Measurements from ENCODE around the gene GLRX3. TPM values are rescaled to one million over a fixed set of nuclear protein-coding genes. Genes with fewer than 3 reads are reported as not detected.

GLRX3 gene
- total and polyA plus RNA-seq, 2 experiments from 2014 or later = 90.9 to 133 TPM

- in situ Hi-C loops (cut with MboI) = no loop called here
- WGBS, 2 experiments (ENCODE audit: low coverage in 1 of 2, low lambda C conversion rate in 2 of 2, missing lambda C conversion rate in 2 of 2) = 69 to 73% methylated on average over 10 of the region's 10 CpGs
- Histone ChIP-seq H3F3A (ENCODE audit: insufficient read depth) (no peaks in the 10 kb centered on the region), H3K9ac (no peak overlapping the region), H2AFZ (no peak overlapping the region), H3K4me1 (ENCODE audit: insufficient read depth) (no peaks in the 10 kb centered on the region), H3K4me3 (no peak overlapping the region), H3K4me2 (ENCODE audit: unreplicated experiment) (no peak overlapping the region), H3K79me2 (ENCODE audit: insufficient read depth) (no peaks in the 10 kb centered on the region), H4K20me1 (ENCODE audit: insufficient read depth) (no peaks in the 10 kb centered on the region), H3K9me3 (ENCODE audit: low read depth) (no peaks in the 10 kb centered on the region), H3K27me3 (replicated peaks; ENCODE audit: insufficient read depth) (no peaks in the 10 kb centered on the region), H3K27ac (no peak overlapping the region), H3K9me2 (ENCODE audit: insufficient read depth) (no peaks in the 10 kb centered on the region), H3K36me3 (ENCODE audit: low read depth) (no peaks in the 10 kb centered on the region)
- no peak for DNase-seq
- TF ChIP-seq EZH2 (IDR thresholded peaks at IDR 0.05; ENCODE audit: insufficient read depth, poor library complexity, severe bottlenecking) (no peak), EZH2phosphoT487 (IDR thresholded peaks at IDR 0.05; ENCODE audit: insufficient read depth, low read depth) (no peak)
Measured at GRCh38 chr10:130195746-130196294, 59.6 kb downstream of the GLRX3 start.

DNA sequence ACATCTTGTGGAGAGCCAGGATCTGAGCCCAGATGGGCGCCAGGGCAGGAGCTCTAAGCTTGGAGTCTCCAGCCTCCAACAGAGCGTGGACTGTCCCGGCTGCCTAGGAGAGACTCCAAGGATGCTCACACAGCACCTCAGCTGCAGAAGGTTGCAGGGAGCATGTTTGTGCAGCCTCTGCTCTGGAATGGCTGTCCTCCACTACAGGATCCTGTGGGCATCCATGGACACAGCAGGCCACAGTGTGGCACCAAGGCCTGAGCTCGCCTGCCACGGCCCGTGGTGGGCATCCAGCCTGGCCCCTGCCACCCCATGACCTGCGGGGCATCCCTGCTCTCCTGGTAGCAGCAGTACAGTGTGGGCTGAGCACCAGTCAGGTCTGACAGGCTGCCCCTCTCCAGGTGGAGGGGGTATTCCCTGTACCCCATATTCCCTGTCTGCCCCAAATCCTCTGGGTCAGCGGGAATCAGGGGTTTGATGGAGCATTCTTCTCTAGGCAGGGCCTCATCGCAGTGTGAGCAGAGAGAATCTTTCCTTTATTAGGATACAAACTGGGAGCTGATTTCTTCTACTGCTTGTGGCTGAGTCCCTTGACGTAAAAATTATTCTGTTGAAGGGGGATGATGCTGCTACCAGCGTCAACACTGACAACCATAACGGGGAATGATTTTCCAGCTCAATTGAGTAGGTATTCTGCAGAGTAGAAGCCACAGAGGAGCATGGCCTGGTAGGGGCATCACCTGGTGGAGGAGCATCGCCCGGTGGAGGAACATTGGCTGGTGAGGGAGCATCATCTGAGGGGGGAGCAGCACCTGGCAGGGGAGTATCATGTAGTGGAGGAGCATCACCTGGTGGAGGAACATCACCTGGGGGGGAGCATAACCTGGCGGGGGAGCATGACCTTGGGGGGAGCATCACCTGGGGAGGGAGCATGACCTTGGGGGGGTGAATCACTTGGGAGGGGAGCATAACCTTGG lies 60.6 kb downstream of the GLRX3 start:
- Histone ChIP-seq H3K27me3 (replicated peaks; ENCODE audit: insufficient read depth) (no peaks in the 10 kb centered on the region), H3K4me3 (no peak overlapping the region), H3K9ac (no peak overlapping the region), H3K9me3 (ENCODE audit: low read depth) (no peaks in the 10 kb centered on the region), H3K36me3 (ENCODE audit: low read depth) (no peaks in the 10 kb centered on the region), H3K27ac (no peak overlapping the region), H2AFZ (no peak overlapping the region), H3K4me2 (ENCODE audit: unreplicated experiment) (no peak overlapping the region), H3K9me2 (ENCODE audit: insufficient read depth) (no peaks in the 10 kb centered on the region), H3K4me1 (ENCODE audit: insufficient read depth) (no peaks in the 10 kb centered on the region), H3F3A (ENCODE audit: insufficient read depth) (no peaks in the 10 kb centered on the region), H3K79me2 (ENCODE audit: insufficient read depth) (no peaks in the 10 kb centered on the region), H4K20me1 (ENCODE audit: insufficient read depth) (no peaks in the 10 kb centered on the region)
- TF ChIP-seq EZH2 (IDR thresholded peaks at IDR 0.05; ENCODE audit: insufficient read depth, poor library complexity, severe bottlenecking) (no peak), EZH2phosphoT487 (IDR thresholded peaks at IDR 0.05; ENCODE audit: insufficient read depth, low read depth) (no peak)
- DNase-seq = no peak
- 83 to 89% methylated on average over 12 to 14 of the region's 15 CpGs for WGBS, 2 experiments (ENCODE audit: low coverage in 1 of 2, low lambda C conversion rate in 2 of 2, missing lambda C conversion rate in 2 of 2)
- in situ Hi-C loops (cut with MboI) = no loop called here

DNA sequence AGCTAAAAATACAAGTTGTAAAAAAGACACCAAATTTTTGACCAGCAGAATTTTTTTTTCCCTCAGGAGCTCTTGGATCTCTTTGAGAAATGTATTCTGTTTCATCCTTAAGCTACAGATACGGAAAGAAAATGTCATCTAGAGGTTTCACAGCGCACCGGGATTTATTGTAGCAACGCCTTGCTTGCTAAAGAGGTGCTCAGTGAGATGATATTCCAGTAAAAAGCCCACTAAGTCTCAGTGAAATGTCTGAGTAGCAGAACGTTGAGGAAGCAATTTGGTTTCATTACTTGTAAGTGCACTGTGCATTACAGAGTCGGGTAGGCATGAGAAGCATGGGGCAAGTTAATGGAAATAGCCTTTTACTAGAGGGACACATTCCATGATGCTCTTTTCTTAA lies 62.5 kb downstream of the GLRX3 start:
- WGBS, 2 experiments (ENCODE audit: low coverage in 1 of 2, low lambda C conversion rate in 2 of 2, missing lambda C conversion rate in 2 of 2) = 75 to 77% methylated on average over 6 of the region's 6 CpGs
- Histone ChIP-seq H3K4me1 (ENCODE audit: insufficient read depth) (no peaks in the 10 kb centered on the region), H3K79me2 (ENCODE audit: insufficient read depth) (no peaks in the 10 kb centered on the region), H3K4me2 (ENCODE audit: unreplicated experiment) (no peak overlapping the region), H3K4me3 (no peak overlapping the region), H3K9me3 (ENCODE audit: low read depth) (no peaks in the 10 kb centered on the region), H3K36me3 (ENCODE audit: low read depth) (no peaks in the 10 kb centered on the region), H3K9me2 (ENCODE audit: insufficient read depth) (no peaks in the 10 kb centered on the region), H3K27me3 (replicated peaks; ENCODE audit: insufficient read depth) (no peaks in the 10 kb centered on the region), H2AFZ (no peak overlapping the region), H3F3A (ENCODE audit: insufficient read depth) (no peaks in the 10 kb centered on the region), H3K9ac (no peak overlapping the region), H4K20me1 (ENCODE audit: insufficient read depth) (no peaks in the 10 kb centered on the region), H3K27ac (no peak overlapping the region)
- no peak for TF ChIP-seq EZH2phosphoT487 (IDR thresholded peaks at IDR 0.05; ENCODE audit: insufficient read depth, low read depth)
- TF ChIP-seq EZH2 (IDR thresholded peaks at IDR 0.05; ENCODE audit: insufficient read depth, poor library complexity, severe bottlenecking) = no peak
- no peak for DNase-seq
- in situ Hi-C loops (cut with MboI) = no loop called here

- H3K27me3 ChIP-seq (replicated peaks; ENCODE audit: insufficient read depth) = no peaks in the 10 kb centered on the region
- no peaks in the 10 kb centered on the region for H3K9me2 ChIP-seq (ENCODE audit: insufficient read depth)
- H3K4me1 ChIP-seq (ENCODE audit: insufficient read depth) = no peaks in the 10 kb centered on the region
- TF ChIP-seq EZH2 (IDR thresholded peaks at IDR 0.05; ENCODE audit: insufficient read depth, poor library complexity, severe bottlenecking) (no peak), EZH2phosphoT487 (IDR thresholded peaks at IDR 0.05; ENCODE audit: insufficient read depth, low read depth) (no peak)
- no peaks in the 10 kb centered on the region for H4K20me1 ChIP-seq (ENCODE audit: insufficient read depth)
- 77 to 79% methylated on average over 21 to 26 of the region's 26 CpGs for WGBS, 2 experiments (ENCODE audit: low coverage in 1 of 2, low lambda C conversion rate in 2 of 2, missing lambda C conversion rate in 2 of 2)
- no peaks in the 10 kb centered on the region for H3F3A ChIP-seq (ENCODE audit: insufficient read depth)
- no peak overlapping the region for H3K4me3 ChIP-seq
- H3K79me2 ChIP-seq (ENCODE audit: insufficient read depth) = no peaks in the 10 kb centered on the region
- no peak overlapping the region for H3K4me2 ChIP-seq (ENCODE audit: unreplicated experiment)
- H2AFZ ChIP-seq = no peak overlapping the region
- H3K9me3 ChIP-seq (ENCODE audit: low read depth) = no peaks in the 10 kb centered on the region
- H3K36me3 ChIP-seq (ENCODE audit: low read depth) = no peaks in the 10 kb centered on the region
- in situ Hi-C loops (cut with MboI) = no loop called here
- H3K27ac ChIP-seq = no peak overlapping the region
- no peak overlapping the region for H3K9ac ChIP-seq
- DNase-seq = no peak
Measured at GRCh38 chr10:130200179-130201042, 64.2 kb downstream of the GLRX3 start.

Data from GM23248 (cell line).